ENCODE data around the gene EVX1. TPM values are rescaled to one million over a fixed set of nuclear protein-coding genes. Genes with fewer than 3 reads are reported as not detected.

The EVX1 gene
- total RNA-seq, 1 donor from 2014 or later = not detected

GRCh38 chr7:27224983-27225934 lies 17.3 kb upstream of the EVX1 start:
- intact Hi-C loops (cut with micrococcal nuclease) = no loop called here

GRCh38 chr7:27229448-27229847 lies 13.2 kb upstream of the EVX1 start:
- intact Hi-C loops (cut with micrococcal nuclease) = no loop called here

GRCh38 chr7:27235387-27236311 lies 7.0 kb upstream of the EVX1 start:
- intact Hi-C loops (cut with micrococcal nuclease) = no loop called here

- intact Hi-C loops (cut with micrococcal nuclease) = no loop called here
Observed at GRCh38 chr7:27237735-27238334, 4.8 kb upstream of the EVX1 start.

GRCh38 chr7:27238979-27239386 lies 3.6 kb upstream of the EVX1 start:
- intact Hi-C loops (cut with micrococcal nuclease) = no loop called here

GRCh38 chr7:27239387-27240014 lies 3.1 kb upstream of the EVX1 start:
- intact Hi-C loops (cut with micrococcal nuclease) = loop anchor here (2.0 to 5.0 kb wide), 2 partner anchors 43 to 142 kb away; partner anchors contain the start of gene HOXA1

GRCh38 chr7:27240015-27240731 lies 2.4 kb upstream of the EVX1 start:
- intact Hi-C loops (cut with micrococcal nuclease) = loop anchor here (2.0 to 5.0 kb wide), 2 partner anchors 43 to 143 kb away; partner anchors contain the start of gene HOXA1

- intact Hi-C loops (cut with micrococcal nuclease) = loop anchor here (2.0 to 5.0 kb wide), 2 partner anchors 45 to 144 kb away; partner anchors contain the start of gene HOXA1
Observed at GRCh38 chr7:27241189-27242056, 1.2 kb upstream of the EVX1 start.

- intact Hi-C loops (cut with micrococcal nuclease) = loop anchor here (5.0 kb wide), 1 partner anchor 145 kb away; the partner anchor contains the start of gene HOXA1
Observed at GRCh38 chr7:27242154-27242553, 448 bp upstream of the EVX1 start.

- intact Hi-C loops (cut with micrococcal nuclease) = loop anchor here (2.0 to 5.0 kb wide), 2 partner anchors 77 to 146 kb away; partner anchors contain the start of gene HOXA1
Observed at GRCh38 chr7:27243340-27244163, 950 bp downstream of the EVX1 start.

GRCh38 chr7:27244488-27245123 lies 2.0 kb downstream of the EVX1 start:
- intact Hi-C loops (cut with micrococcal nuclease) = loop anchor here (2.0 to 5.0 kb wide), 2 partner anchors 78 to 147 kb away; partner anchors contain the start of gene HOXA1

- intact Hi-C loops (cut with micrococcal nuclease) = loop anchor here (2.0 kb wide), 1 partner anchor 78 kb away; no protein-coding TSS in a partner anchor
Observed at GRCh38 chr7:27245124-27245797, 2.7 kb downstream of the EVX1 start.

GRCh38 chr7:27245798-27246691 lies 3.4 kb downstream of the EVX1 start:
- intact Hi-C loops (cut with micrococcal nuclease) = loop anchor here (2.0 kb wide), 1 partner anchor 79 kb away; no protein-coding TSS in a partner anchor

- intact Hi-C loops (cut with micrococcal nuclease) = no loop called here
Observed at GRCh38 chr7:27247000-27247399, 4.4 kb downstream of the EVX1 start.

All from T-helper 1 cell treated with Interleukin-12 subunit alpha and Interleukin-12 subunit beta and Interleukin-4 antibody, amounts not matched to agents 30 ng/mL and 1 ng/mL, for 36 hours (primary cell).